GM18861 (cell line): ENCODE results near the gene PMEL.
"Not testable (repeated sequence)": the region's sequence is repeated elsewhere in the genome, so short reads cannot be mapped to it uniquely, and the experiment has no call there.

Source experiments
- ATAC-seq: cut with Tn5 transposase; IDR thresholded peaks from one replicate; pipeline ENCODE4 v1.9.1; 2021; ENCODE audit not compliant: unreplicated experiment

The PMEL gene

DNA sequence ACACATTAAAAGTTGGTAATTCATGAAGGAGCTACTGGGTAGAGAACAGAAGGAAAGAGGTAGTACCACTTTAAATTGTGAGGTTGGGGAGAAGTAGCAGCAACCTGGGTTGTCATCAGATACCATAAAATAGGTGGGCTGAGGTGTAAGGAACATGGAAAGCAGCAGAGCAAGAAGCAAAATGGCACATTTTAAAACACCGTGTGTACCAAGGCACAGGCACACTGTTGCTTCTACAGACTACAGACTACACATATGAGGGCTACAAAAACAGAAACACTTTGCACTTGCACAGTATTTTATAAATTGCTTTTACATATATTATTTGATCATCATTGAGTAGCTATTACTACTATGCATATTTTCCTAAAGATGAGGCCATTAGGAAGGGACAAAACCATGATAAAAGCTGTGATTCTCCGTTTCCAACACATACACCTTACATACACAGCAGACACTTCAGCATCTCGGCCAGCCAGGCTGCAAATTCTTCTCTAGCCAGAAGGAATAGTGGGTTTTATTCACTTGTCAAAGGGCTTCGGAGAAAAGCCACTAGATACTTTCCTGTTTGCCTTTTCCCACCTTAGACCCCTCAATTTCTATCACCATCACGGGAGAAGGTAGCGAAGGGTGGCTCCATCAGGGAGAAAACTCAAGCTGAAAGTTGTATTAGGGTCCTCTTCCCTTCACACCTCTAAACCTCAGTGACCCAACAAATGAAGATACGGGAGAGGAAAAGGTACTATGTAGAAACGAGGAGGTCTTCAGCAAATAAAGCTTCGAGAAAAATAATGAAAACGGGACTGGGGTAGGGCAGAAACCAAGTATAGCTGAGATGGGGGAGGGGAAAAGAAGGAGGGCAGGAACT is 39.7 kb downstream of the PMEL start:
- ATAC-seq: no peak

DNA sequence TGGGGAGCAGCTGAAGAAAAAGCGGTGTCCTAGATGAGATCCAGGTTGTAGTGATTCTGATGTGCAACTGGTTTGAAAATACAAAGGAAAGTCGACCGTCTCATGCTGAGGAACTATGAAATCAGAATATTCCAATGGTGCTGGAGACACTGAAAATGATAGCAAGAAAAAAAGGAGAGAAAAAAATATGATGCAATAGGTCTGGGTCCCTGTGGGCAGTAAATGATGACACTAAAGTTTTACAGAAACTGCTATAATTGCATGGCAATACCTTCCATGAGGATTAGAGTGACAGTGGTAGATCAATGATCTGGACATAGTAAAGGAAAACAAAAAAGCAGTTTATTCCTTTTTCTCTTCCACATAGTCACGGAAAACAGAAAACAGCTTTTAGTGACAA is 40.5 kb downstream of the PMEL start:
- ATAC-seq: no peak

DNA sequence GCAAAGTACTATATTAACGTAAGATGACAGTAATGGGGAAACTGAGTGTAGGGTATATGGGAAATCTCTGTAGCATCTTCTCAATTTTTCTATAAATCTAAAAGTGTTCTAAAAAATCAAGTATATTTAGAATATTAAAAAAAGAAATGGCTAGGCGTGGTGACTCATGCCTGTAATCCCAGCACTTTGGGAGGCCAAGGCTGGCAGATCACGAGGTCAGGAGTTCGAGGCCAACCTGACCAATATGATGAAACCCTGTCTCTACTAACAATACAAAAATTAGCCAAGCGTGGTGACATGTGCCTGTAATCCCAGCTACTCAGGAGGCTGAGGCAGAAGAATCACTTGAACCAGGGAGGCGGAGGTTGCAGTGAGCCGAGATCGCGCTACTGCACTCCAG is 42.2 kb downstream of the PMEL start:
- ATAC-seq: not testable (repeated sequence)

DNA sequence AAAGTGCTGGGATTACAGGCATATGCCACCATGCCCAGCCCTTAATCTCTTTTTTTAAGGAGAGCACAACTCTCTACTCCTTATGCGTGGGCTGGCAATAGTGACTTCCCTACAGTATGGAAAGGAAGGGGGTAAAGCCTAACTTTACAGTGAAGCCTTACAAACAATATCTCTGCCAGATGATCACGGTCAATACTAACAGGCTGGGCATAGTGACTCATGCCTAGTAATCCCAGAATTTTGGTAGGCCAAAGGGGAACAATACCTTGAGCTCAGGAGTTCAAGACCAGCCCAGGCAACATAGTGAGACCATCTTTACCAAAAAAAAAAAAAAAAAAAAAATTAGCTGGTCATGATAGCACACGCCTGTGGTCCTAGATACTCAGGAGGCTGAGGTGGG is 43.7 kb downstream of the PMEL start:
- ATAC-seq: no peak

DNA sequence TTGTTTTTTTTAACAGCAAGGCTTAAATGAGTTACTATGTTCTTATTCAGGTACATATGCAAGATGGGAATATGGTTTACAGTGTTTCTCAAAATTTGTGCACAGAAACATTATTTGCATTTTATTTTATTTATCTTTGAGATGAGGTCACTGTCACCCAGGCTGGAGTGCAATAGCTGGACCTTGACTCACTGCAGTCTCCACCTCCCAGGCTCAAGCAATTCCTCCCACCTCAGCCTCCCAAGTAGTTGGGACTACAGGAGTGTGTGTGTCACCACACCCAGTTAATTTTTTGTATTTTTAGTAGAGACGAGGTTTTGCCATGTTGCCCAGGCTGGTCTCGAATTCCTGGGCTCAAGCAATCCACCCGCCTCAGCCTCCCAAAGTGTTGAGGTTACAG is 46.8 kb downstream of the PMEL start:
- not testable (repeated sequence) for ATAC-seq

DNA sequence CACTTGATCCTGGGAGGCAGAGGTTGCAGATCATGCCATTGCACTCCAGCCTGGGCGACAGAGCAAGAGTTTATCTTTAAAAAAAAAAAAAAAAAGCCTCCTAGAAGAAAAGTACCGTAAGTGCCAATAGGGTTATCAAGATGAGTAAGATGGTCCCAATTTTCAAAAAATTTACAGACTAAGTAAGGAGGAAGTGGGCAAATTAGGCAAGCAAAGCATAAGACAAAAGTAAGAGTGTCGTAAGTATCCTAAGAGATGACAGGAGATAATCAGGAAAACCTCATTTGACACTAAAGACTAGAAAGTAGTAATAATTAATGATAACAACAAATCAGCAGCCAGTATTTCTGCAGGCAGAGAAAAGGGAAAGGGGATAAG is 50.4 kb downstream of the PMEL start:
- ATAC-seq: no peak

DNA sequence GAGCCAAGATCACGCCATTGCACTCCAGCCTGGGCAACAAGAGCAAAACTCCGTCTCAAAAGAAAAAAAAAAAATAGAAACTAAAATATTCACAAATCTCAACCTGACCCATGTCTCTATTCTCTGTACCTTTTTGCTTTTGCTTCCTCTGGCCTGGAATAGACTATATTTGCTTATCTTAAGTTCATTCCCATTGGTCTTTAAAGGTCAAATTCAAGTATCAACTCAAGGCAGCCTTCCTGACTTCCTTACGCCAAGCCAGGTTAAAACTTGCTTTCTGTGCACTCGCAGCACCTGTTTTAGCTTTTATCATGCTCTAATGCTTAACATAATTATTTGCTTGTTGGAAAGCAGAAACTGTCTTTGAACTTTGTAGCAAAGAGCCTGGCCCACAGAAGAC is 52.9 kb downstream of the PMEL start:
- no peak for ATAC-seq

DNA sequence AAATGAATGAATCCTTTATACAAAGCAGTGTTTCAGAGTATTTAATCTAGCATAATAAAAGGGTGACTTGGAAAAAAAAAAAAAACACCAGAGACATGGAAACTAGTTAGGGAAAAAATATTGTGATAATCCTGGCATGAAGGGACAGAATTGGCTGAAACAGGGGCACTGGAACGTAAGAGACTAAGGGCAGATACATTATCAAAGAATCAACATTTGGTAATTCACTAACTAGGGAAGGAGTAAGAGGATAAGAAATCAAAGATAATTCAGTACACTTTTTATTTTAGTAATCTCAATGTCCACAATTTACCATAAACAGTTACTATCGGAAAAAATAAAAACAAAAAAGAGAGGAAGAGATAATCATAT is 56.3 kb downstream of the PMEL start:
- ATAC-seq: no peak

DNA sequence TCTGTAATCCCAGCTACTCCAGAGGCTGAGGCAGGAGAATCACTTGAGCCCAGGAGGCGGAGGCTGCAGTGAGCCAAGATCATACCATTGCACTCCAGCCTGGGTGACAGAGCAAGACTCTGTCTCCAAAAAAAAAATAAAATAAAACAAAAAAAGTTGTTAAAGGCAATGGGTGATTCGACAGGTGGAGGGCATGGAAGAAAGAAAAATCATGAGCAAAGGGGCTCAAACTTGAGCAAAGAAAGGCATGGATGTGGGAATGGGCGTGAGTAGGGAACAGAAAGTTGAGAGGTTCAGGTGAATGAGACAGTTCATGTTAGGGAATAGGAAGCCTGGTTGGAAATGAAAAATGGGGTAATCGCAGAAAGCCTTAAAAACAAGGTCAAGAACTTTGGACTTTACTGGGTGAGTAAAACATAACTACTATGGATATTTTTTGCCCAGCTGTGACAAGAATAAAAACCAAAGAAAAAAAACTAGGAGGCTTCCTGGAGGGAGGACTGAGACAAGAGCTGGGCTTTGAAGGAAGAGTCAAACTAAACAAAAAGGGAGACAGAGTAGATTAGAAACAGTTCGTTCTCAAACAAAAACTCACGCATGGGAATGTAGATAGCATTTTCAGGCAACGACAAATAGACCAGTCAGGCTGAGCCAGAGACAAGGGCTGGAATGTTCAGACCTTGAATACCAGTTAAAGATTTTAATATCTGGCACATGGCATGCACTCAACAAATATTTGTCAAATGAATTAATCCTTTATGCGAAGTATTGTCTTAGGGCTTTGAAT is 56.9 kb downstream of the PMEL start:
- no peak for ATAC-seq

DNA sequence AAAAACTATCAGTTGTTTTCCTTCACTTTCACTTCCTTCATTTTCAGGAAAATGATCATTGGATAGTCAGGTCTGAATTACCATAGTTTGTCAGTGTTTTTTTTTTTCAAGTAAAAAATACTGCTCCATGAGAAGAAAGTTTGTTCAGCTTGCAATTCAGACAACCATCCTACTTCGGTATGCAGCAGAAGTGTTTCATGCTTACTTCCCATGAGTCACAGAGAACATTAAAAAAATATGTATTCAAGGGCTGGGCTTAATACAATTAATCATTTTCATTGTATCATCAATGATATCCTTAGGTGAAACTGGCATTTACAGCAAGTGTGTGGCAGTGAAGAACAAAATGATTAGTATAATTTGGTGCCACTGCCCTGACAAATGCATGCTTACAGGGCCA is 59.8 kb downstream of the PMEL start:
- no peak for ATAC-seq
